GM23338 (cell line): ENCODE data around the gene ZNF418. TPM values are rescaled to one million over a fixed set of nuclear protein-coding genes. Genes with fewer than 3 reads are reported as not detected.
A peak's percentile ranks its signal among the peaks of the same experiment; 100 is the strongest.

Source experiments
- ATAC-seq: fragments of 200-7000 bp; cut with Tn5 transposase; 3 replicates; pipeline ENCODE4 v1.9.1; 2020
- DNase-seq: peaks from one replicate; pipeline ENCODE4 v3.0.0-alpha.2; 2015; ENCODE audit warnings: low spot score
- H2AFZ ChIP-seq: fragments of 200-600 bp; sonication (generic); 2 replicates; pipeline ENCODE4 v1.8.0; 2016; ENCODE audit warnings: antibody characterized with exemption, mild to moderate bottlenecking, moderate library complexity
- H3F3A ChIP-seq: fragments of 200-600 bp; sonication (generic); replicated peaks from 2 replicates; pipeline ENCODE4 v1.8.0; 2017; ENCODE audit warnings: antibody characterized with exemption, mixed run types, low read depth
- H3K27ac ChIP-seq: fragments of 200-600 bp; sonication (generic); 2 replicates; pipeline ENCODE4 v1.6.1; 2016; ENCODE audit warnings: low read depth
- H3K27me3 ChIP-seq: fragments of 200-600 bp; sonication (generic); 2 replicates; pipeline ENCODE4 v1.8.0; 2016; ENCODE audit warnings: mild to moderate bottlenecking, mixed run types, moderate library complexity; ENCODE audit not compliant: insufficient read depth
- H3K36me3 ChIP-seq: fragments of 200-600 bp; sonication (generic); 2 replicates; pipeline ENCODE4 v1.8.0; 2016; ENCODE audit warnings: mild to moderate bottlenecking; ENCODE audit not compliant: insufficient read depth
- H3K4me1 ChIP-seq: fragments of 200-600 bp; sonication (generic); 2 replicates; pipeline ENCODE4 v1.8.0; 2016; ENCODE audit warnings: mild to moderate bottlenecking, moderate library complexity; ENCODE audit not compliant: insufficient read depth
- H3K4me2 ChIP-seq: fragments of 200-600 bp; sonication (generic); 2 replicates; pipeline ENCODE4 v1.7.1; 2017; ENCODE audit warnings: mixed run types
- H3K4me3 ChIP-seq: fragments of 200-600 bp; sonication (generic); 2 replicates; pipeline ENCODE4 v1.6.1; 2016; ENCODE audit warnings: mixed run types
- H3K79me2 ChIP-seq: fragments of 200-600 bp; sonication (generic); replicated peaks from 2 replicates; pipeline ENCODE4 v1.8.0; 2017; ENCODE audit warnings: mild to moderate bottlenecking; ENCODE audit not compliant: insufficient read depth
- H3K9me2 ChIP-seq: fragments of 200-600 bp; sonication (generic); 2 replicates; pipeline ENCODE4 v1.8.0; 2017; ENCODE audit not compliant: insufficient read depth
- H4K20me1 ChIP-seq: fragments of 200-600 bp; sonication (generic); replicated peaks from 2 replicates; pipeline ENCODE4 v1.8.0; 2017; ENCODE audit warnings: mild to moderate bottlenecking; ENCODE audit not compliant: insufficient read depth
- H3K27ac Mint-ChIP-seq: 2 replicates; pipeline ENCODE4 v1.8.0; 2020; ENCODE audit warnings: inconsistent platforms, mild to moderate bottlenecking, moderate library complexity, mixed read lengths
- H3K27me3 Mint-ChIP-seq: 3 replicates; pipeline ENCODE4 v1.8.0; 2022; ENCODE audit warnings: low read depth, mild to moderate bottlenecking, moderate library complexity, mixed read lengths, inconsistent platforms; ENCODE audit not compliant: insufficient read depth, poor library complexity
- H3K36me3 Mint-ChIP-seq: 3 replicates; pipeline ENCODE4 v1.8.0; 2021; ENCODE audit warnings: low read depth, mild to moderate bottlenecking, inconsistent platforms, moderate library complexity, mixed read lengths
- H3K4me1 Mint-ChIP-seq: 3 replicates; pipeline ENCODE4 v1.8.0; 2020; ENCODE audit warnings: mild to moderate bottlenecking, inconsistent platforms, mixed read lengths
- H3K4me3 Mint-ChIP-seq: 3 replicates; pipeline ENCODE4 v1.8.0; 2021; ENCODE audit warnings: moderate library complexity, mild to moderate bottlenecking, inconsistent platforms, mixed read lengths
- H3K9me3 Mint-ChIP-seq: 3 replicates; pipeline ENCODE4 v1.8.0; 2020; ENCODE audit warnings: moderate library complexity, mild to moderate bottlenecking, inconsistent platforms, mixed read lengths
- CREB1 ChIP-seq: fragments of 250-450 bp; sonication (Bioruptor Pico); IDR thresholded peaks from 2 replicates; pipeline ENCODE4 v1.5.0; 2020; ENCODE audit warnings: low read depth, mild to moderate bottlenecking, moderate library complexity
- ETS1 ChIP-seq: IDR thresholded peaks from 2 replicates; pipeline ENCODE4 v1.6.1; 2016; ENCODE audit warnings: antibody characterized with exemption
- EZH2 ChIP-seq: fragments of 200-600 bp; sonication (generic); IDR thresholded peaks from one replicate; pipeline ENCODE4 v1.8.0; 2017; ENCODE audit warnings: antibody characterized with exemption, mild to moderate bottlenecking, low read depth; ENCODE audit not compliant: unreplicated experiment
- EZH2phosphoT487 ChIP-seq: fragments of 200-600 bp; sonication (generic); IDR thresholded peaks from one replicate; pipeline ENCODE4 v1.8.1; 2018; ENCODE audit warnings: antibody characterized with exemption; ENCODE audit not compliant: unreplicated experiment
- JUNB ChIP-seq: IDR thresholded peaks from one replicate; pipeline ENCODE4 v1.6.1; 2016; ENCODE audit warnings: antibody characterized with exemption; ENCODE audit not compliant: unreplicated experiment
- POLR2AphosphoS5 ChIP-seq: IDR thresholded peaks from 2 replicates; pipeline ENCODE4 v1.6.1; 2016; ENCODE audit warnings: antibody characterized with exemption, low read depth
- STAT1 ChIP-seq: IDR thresholded peaks from one replicate; pipeline ENCODE4 v1.6.1; 2016; ENCODE audit warnings: antibody characterized with exemption; ENCODE audit not compliant: unreplicated experiment
- ZNF114 ChIP-seq: fragments of 250-450 bp; sonication (Bioruptor Pico); IDR thresholded peaks from 2 replicates; pipeline ENCODE4 v1.5.0; 2020; ENCODE audit warnings: mild to moderate bottlenecking, moderate library complexity
- ZNF331 ChIP-seq: fragments of 250-450 bp; sonication (Bioruptor Pico); IDR thresholded peaks from 2 replicates; pipeline ENCODE4 v1.5.0; 2020; ENCODE audit warnings: low read depth, mild to moderate bottlenecking, moderate library complexity
- ZNF462 ChIP-seq: fragments of 250-450 bp; sonication (Bioruptor Pico); IDR thresholded peaks from 2 replicates; pipeline ENCODE4 v1.5.0; 2020; ENCODE audit warnings: mild to moderate bottlenecking, moderate library complexity
- polyA plus RNA-seq: library from polyadenylated mRNA; unstranded; fragments of >200 nt; fragmentation: Nextera tagmentation; extraction: Ambion mirVana; gene quantifications from 2 replicates; pipeline ENCODE4 v1.2.1, GENCODE V29; 2016
- total RNA-seq: library from RNA; depleted of rRNA; stranded (reverse); fragments of >200 nt; shearing (Covaris generic); gene quantifications from 2 replicates; pipeline ENCODE4 v1.2.3, GENCODE V29; 2014
- TF ChIP-seq, protein P1 (sequence below): IDR thresholded peaks from one replicate; pipeline ENCODE4 v1.6.1; 2018; ENCODE audit warnings: antibody characterized with exemption; ENCODE audit not compliant: unreplicated experiment
- TF ChIP-seq, protein P2 (sequence below), 2 experiments: fragments of 200-600 bp in 1 of 2; sonication (generic) in 1 of 2; conservative IDR thresholded peaks; 2 replicates each; pipeline versions ENCODE4 v1.5.1 to v1.6.1; 2016 to 2017; ENCODE audit warnings: antibody characterized with exemption in 2 of 2, low read depth in 2 of 2, mild to moderate bottlenecking in 2 of 2, moderate library complexity in 1 of 2

Gene ZNF418
- total and polyA plus RNA-seq, 2 experiments from 2014 or later: 11.1 to 13.4 TPM

DNA sequence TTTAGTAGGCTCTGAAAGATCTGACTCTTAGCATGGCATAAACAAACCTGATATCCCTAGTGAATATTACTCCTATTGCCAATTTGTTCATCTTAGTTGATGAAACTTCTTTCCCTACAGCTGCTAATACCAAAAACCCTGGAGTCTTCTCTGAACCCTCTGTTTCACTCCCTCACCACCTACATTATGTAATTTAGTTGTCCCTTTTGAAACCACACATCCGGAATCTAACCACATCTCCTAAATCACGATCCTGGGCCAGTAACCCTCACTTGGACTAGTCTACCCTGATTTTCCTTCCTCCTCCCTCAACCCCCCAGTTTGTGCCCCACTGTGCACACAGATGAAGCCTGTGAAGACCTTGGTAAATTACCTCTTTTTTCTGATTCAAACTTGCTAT lies 11.1 kb upstream of the ZNF418 start:
- no peaks in the 10 kb centered on the region for H3F3A ChIP-seq
- H3K4me3 ChIP-seq: peak overlapping the region; percentile 98
- Mint-ChIP-seq H3K4me1 (peaks cover 12% of the 10 kb centered on the region), H3K4me3 (peak overlapping the region; percentile 97), H3K36me3 (peaks cover 44% of the 10 kb centered on the region), H3K9me3 (peaks cover 25% of the 10 kb centered on the region), H3K27ac (no peak overlapping the region; the same call in 1 of the 2 replicates), H3K27me3 (peaks cover 10% of the 10 kb centered on the region)
- TF ChIP-seq STAT1: no peak
- no peak for TF ChIP-seq CREB1 (CRISPR knock-in tag)
- no peak for TF ChIP-seq JUNB
- TF ChIP-seq, protein P1, sequence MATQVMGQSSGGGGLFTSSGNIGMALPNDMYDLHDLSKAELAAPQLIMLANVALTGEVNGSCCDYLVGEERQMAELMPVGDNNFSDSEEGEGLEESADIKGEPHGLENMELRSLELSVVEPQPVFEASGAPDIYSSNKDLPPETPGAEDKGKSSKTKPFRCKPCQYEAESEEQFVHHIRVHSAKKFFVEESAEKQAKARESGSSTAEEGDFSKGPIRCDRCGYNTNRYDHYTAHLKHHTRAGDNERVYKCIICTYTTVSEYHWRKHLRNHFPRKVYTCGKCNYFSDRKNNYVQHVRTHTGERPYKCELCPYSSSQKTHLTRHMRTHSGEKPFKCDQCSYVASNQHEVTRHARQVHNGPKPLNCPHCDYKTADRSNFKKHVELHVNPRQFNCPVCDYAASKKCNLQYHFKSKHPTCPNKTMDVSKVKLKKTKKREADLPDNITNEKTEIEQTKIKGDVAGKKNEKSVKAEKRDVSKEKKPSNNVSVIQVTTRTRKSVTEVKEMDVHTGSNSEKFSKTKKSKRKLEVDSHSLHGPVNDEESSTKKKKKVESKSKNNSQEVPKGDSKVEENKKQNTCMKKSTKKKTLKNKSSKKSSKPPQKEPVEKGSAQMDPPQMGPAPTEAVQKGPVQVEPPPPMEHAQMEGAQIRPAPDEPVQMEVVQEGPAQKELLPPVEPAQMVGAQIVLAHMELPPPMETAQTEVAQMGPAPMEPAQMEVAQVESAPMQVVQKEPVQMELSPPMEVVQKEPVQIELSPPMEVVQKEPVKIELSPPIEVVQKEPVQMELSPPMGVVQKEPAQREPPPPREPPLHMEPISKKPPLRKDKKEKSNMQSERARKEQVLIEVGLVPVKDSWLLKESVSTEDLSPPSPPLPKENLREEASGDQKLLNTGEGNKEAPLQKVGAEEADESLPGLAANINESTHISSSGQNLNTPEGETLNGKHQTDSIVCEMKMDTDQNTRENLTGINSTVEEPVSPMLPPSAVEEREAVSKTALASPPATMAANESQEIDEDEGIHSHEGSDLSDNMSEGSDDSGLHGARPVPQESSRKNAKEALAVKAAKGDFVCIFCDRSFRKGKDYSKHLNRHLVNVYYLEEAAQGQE: no peak
- no peak for TF ChIP-seq ZNF462
- TF ChIP-seq ETS1: no peak
- TF ChIP-seq ZNF331 (CRISPR knock-in tag): no peak
- no peak for TF ChIP-seq POLR2AphosphoS5
- no peak for TF ChIP-seq EZH2phosphoT487
- TF ChIP-seq, protein P2, sequence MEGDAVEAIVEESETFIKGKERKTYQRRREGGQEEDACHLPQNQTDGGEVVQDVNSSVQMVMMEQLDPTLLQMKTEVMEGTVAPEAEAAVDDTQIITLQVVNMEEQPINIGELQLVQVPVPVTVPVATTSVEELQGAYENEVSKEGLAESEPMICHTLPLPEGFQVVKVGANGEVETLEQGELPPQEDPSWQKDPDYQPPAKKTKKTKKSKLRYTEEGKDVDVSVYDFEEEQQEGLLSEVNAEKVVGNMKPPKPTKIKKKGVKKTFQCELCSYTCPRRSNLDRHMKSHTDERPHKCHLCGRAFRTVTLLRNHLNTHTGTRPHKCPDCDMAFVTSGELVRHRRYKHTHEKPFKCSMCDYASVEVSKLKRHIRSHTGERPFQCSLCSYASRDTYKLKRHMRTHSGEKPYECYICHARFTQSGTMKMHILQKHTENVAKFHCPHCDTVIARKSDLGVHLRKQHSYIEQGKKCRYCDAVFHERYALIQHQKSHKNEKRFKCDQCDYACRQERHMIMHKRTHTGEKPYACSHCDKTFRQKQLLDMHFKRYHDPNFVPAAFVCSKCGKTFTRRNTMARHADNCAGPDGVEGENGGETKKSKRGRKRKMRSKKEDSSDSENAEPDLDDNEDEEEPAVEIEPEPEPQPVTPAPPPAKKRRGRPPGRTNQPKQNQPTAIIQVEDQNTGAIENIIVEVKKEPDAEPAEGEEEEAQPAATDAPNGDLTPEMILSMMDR (conservative IDR thresholded peaks at IDR 0.05; ENCODE audit: low read depth in 2 of 2): no peak
- TF ChIP-seq ZNF114 (CRISPR knock-in tag): no peak
- TF ChIP-seq EZH2: no peak
- peak overlapping the region; percentile 100 for H3K4me2 ChIP-seq
- peaks cover 9% of the 10 kb centered on the region; the same call in 1 of the 2 replicates for H3K36me3 ChIP-seq
- H4K20me1 ChIP-seq: peaks cover 21% of the 10 kb centered on the region
- DNase-seq (no peak), ATAC-seq (no peak)
- H2AFZ ChIP-seq: no peak overlapping the region
- H3K9me2 ChIP-seq: 0 out of 2 replicates have a peak, but pooled peaks cover under 1% of the 10 kb centered on the region
- H3K27me3 ChIP-seq: no peaks in the 10 kb centered on the region
- no peak overlapping the region for H3K27ac ChIP-seq
- H3K4me1 ChIP-seq: peaks cover 8% of the 10 kb centered on the region
- H3K79me2 ChIP-seq: peaks cover 53% of the 10 kb centered on the region
